GM21367 (cell line): ENCODE measurements around the gene SERPINE1.
"Not testable (repeated sequence)": the region's sequence is repeated elsewhere in the genome, so short reads cannot be mapped to it uniquely, and the experiment has no call there.

Experiments
- ATAC-seq: cut with Tn5 transposase; IDR thresholded peaks from one replicate; pipeline ENCODE4 v1.9.1; 2021; ENCODE audit not compliant: unreplicated experiment

Gene SERPINE1

DNA sequence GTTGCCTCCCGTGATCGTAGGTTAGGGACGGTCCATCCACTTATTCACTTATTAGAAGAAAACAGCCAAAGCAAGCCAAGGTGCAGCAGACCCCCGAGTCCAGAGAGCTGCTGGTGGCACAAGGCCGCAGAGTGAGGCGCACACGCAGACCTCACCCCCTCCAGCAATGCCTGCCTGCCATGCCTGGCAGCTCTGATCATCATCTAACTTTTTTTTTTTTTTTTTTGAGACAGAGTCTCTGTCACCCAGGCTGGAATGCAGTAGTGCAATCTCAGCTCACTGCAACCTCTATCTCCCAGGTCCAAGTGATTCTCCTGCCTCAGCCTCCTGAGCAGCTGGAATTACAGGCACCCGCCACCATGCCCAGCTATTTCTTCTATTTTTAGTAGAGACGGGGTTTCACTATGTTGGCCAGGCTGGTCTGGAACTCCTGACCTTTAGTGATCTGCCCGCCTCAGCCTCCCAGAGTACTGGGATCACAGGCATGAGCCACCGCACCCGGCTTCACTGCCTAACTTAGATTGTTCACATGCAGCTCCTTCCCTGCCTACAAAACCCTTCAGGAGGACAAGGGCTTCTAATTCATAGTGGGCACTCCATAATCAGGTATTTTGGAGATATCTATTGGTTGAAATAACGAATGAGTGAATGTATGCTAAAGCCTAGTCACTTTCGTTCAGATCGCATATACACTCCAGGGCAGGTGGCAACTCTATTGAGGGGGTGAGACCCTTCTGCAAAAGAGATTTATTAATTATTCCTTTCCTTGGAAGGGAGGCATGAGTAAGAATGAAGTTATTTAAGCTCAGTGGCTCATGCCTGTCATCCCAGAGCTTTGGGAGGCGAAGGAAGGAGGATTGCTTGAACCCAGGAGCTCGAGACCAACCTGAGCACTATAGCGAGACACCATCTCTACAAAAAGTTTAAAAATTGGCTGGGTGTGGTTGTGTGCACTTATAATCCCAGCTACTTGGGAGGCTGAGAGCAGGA is 25.8 kb upstream of the SERPINE1 start:
- ATAC-seq: no peak

DNA sequence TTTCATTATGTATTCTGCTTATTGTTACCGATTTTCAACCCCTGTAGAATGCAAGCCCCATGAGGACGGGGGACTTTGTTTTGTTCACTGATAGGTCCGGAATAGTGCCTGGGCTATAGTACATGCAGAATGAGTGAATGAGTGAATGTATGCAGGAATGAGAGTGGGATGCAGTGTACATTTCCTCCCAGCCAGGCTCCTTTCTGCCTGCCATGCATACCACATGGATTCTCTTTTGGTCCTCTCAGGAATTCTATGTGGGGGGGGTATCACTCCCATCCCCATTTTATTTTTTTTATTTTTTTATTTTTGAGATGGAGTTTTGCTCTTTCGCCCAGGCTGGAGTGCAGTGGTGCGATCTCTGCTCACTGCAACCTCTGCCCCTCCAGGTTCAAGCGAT is 24.9 kb upstream of the SERPINE1 start:
- no peak for ATAC-seq

DNA sequence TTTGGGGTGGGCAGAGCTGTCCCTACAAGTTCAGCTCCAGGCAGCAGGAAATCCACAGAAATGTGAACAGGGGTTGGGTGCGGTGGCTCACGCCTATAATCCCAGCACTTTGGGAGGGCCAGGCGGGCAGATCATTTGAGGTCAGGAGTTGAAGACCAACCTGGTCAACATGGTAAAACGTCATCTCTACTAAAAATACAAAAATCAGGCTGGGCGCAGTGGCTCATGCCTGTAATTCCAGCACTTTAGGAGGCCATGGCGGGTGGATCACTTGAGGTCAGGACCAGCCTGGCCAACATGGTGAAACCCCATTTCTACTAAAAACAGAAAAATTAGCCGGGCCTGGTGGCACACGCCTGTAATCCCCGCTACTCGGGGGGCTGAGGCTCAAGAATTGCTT is 23.2 kb upstream of the SERPINE1 start:
- not testable (repeated sequence) for ATAC-seq

DNA sequence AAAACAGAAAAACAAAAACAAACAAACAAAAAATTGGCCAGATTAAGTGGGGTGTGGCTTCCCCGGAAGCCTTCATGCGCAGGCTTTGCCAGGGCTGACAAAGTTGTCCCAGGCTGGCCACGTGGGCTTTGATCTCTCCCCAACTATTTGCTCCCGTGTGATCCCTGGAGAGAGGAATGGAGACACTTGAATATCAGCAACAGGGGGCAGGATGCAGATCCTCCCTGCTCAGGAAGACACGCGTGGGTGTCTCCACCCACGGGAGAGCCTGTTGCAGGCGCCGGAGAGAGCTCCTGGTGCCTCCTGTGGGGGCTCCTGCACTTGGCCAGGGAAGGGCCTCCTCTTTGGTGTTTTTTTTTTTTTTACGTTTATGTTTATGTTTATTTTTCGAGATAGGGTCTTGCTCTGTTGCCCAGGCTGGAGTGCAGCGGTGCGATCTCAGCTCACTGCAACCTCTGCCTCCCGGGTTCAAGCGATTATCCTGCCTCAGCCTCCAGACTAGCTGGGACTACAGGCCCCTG is 22.7 kb upstream of the SERPINE1 start:
- ATAC-seq: no peak

DNA sequence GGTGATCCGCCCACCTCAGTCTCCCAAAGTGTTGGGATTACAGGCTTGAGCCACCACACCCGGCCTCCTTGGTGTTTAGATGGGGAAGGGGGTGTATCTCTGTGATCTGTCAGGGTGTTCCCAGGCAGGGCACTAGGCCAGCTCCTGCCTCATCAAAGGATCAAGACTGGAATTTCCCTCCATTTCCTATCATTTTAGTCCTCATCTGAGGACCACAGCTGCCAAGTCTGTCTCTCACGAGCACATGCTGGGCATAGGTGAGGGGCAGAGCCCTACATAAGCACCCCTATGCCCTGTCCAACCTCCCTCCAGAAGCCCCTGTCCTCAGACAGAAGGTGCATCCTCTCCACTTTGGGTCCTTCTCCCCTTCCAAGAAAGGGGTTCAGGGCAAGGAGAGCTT is 22.1 kb upstream of the SERPINE1 start:
- no peak for ATAC-seq

DNA sequence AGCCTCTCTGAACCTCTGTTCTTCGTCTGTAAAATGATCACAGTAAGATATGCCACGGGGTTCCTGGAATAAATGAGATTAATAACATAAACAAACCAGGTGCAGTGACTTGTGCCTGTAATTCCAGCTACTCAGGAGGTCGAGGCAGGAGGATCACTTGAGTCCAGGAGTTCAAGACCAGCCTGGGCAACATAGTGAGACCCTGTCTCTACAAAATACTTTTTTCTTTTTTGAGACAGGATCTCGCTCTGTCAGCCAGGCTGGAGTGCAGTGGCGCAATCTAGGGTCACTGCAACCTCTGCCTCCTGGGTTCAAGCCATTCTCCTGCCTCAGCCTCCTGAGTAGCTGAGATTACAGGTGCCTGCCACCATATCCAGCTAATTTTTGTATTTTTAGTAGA is 21.7 kb upstream of the SERPINE1 start:
- ATAC-seq: not testable (repeated sequence)

DNA sequence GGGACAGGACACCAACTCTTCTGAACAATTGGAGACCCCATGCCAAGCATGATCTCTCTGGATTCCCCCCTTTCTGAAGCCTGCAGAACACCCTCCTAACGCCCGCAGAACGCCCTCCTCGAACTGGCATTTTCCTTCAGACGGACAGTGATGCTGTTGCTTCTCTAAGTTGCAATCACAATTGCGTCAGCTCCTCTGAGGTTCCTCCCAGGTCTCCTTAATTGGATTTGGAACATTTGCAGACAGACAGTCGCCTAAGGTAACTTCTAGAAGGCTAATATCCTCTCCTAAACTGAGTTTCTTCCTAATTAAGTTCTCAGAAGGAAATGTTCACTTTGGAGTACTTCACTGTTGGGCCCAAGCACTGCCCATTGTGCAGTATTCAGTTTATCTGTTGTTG is 20.5 kb upstream of the SERPINE1 start:
- no peak for ATAC-seq

DNA sequence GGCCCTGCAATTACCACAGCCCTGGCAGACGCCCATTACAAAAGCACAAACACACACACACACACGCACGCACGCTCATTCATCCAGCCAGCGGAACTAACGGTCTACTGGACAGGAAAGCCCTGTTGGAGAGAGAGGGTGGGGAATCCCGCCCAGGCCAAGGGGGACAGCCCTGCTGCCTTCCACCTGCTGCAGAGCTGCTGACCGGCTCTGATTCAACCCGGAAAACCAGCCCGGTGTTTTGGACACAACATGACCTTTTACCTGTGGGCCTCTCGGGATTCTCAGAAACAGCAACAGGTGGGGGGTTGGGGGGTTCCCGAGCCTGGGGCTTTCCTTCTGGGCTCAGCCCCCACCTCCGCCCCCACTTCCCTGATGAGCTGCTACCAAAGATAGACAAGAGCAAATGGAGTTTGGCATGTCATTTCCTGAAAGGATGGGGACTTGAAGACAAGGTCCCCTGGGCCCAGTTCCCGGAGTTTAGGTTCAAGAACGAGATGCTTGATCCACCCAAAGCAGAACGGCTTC is 18.5 kb upstream of the SERPINE1 start:
- no peak for ATAC-seq

DNA sequence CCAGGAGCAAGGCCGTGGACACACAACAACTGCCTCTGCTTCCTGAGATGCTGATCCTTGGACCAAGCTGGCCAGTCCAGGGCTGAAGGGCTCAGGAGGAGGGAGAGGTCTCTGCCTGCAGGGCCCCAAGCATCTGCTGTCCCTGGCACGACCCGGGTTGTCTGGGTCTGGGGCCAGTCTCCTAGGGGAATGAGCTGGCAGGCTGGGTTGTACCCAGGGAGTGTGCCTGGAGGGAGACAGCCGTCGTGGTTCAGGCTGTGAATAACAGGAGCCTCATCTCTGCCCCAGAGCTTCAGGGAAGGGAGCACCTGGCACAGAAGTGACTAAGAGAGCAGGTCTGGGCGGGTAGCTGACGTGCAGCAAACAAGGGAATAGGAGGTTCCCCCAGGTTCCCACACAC is 17.9 kb upstream of the SERPINE1 start:
- ATAC-seq: no peak

DNA sequence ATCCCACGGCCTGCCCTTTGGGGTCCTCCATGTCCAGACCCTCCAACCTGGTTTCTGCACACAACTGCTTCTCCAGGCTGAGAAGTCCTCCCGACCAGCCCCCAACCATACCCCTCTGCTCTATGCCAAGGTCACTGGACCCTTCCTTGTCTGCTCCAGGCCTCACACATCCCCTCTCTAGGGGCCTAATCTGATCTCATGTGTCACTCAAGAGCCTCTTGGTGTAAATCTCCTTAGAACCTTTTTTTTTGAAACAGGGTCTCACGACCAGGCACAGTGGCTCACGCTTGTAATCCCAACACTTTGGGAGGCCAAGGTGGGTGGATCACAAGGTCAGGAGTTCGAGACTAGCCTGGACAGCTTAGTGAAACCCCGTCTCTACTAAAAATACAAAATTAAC is 17.5 kb upstream of the SERPINE1 start:
- no peak for ATAC-seq

DNA sequence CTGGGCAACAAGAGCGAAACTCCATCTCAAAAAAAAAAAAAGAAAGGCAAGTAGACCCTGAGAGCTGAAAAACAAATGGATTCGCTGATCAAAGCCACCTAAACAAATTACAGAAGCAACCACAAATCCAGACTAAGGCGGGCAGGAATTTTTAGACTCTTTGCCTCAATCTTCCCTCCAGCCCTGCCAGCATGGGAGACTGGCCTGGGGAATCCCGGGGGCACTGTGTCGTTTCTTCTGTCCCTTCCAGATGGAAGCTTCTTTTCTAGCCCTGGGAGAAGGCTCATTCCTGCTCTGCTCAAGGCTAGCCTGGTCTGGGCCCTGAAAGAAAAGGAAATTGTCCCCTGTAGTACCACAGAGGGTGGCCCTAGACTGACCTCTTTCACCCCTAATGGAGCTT is 15.6 kb upstream of the SERPINE1 start:
- no peak for ATAC-seq

DNA sequence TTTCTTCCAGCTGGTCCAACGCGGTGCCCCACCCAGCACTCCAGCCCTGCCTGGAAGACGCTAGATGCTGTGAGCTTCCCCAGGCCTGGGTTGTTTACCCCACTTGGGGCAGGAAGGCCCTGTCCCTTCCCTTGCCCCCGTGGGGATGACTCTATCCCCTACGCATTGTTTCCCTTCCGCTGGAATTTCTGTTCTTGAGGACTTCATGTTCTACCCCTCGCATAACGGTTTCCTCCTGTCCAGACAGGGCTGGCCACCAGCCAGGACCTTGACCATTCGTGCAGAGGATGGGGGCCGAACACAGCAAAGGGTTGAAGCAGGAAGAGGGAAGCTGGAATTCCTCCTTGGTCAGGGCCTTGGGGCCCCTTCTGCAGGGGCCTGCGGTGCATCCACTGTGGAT is 14.7 kb upstream of the SERPINE1 start:
- ATAC-seq: no peak

DNA sequence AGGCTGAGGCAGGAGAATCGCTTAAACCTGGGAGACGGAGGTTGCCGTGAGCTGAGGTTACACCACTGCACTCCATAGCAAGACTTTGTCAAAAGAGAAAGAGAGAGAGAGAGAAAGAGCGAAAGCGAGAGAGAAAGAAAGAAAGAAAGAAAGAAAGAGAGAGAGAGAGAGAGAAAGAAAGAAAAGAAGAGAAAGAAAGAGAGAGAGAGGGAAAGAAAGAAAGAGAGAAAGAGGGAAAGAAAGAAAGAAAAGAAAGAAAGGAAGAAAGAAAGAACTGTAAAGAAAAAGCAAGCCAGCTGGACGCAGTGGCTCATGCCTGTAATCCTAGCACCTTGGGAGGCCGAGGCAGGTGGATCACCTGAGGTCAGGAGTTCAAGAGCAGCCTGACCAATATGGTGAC is 13.8 kb upstream of the SERPINE1 start:
- ATAC-seq: not testable (repeated sequence)

DNA sequence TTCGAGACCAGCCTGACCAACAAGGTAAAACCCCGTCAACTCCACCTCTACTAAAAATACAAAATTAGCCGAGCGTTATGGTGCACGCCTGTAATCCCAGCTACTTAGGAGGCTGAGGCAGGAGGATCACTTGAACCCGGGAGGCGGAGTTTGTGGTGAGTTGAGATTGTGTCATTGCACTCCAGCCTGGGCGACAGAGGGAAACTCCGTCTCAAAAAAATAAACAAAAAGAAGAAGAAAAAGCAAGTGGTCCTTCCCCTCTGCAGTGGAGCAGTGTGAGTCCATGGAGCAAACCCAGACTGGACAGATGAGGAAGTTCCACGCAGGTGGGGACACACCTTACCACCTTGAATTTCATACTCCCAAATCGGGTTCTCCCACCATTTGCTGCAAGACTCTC is 13.1 kb upstream of the SERPINE1 start:
- ATAC-seq: no peak

DNA sequence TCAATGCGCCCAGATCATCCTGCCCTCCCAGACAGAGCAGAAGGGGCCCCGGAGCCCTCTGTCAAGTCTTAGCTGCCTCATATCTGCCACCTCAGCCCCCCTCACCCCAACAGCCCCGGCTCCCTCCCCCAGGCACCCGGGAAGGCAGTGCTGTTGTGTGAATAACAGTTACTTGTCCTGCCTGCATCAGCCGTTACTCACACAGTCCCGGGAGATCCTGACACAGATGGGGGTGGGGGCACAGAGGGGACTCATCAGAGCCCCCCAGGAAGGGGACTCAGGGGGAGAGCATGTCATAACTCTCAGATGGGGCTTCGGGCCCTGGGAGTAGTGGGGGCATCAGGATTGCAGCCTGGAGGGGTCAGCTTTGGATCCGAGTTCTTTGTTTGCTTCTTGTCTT is 12.4 kb upstream of the SERPINE1 start:
- no peak for ATAC-seq

DNA sequence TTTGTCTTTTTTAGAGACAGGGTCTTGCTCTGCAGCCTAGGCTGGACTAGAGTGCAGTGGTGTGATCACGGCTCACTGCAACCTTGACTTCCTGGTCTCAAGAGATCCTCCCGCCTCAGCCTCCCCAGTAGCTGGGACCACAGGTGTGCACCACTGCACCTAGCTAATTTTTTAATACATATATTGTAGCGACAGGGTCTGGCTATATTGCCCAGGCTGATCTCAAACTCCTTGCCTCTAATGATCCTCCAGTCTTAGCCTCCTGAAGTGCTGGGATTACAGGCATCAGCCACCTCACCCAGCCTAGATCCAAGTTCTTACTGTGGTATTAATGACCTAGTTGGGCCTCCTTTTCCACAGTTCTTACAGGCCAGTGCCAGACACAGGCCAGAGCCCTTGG is 11.7 kb upstream of the SERPINE1 start:
- ATAC-seq: no peak

DNA sequence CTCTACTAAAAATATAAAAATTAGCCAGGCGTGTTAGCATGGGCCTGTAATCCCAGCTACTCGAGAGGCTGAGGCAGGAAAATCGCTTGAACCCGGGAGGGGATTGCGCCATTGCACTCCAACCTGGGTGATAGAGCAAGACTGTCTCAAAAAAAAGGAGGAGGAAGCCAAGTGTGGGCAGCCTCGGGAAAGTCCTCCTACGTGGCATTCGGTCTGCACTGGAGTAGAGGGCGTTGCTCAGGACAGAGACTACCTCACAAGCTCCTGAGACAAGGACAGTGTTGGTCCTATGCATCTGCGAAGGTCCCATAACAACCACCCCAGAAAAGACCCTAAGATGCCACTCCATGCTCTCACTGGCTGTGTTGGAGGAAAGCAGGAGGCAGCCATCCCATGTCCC is 10.0 kb upstream of the SERPINE1 start:
- ATAC-seq: no peak

DNA sequence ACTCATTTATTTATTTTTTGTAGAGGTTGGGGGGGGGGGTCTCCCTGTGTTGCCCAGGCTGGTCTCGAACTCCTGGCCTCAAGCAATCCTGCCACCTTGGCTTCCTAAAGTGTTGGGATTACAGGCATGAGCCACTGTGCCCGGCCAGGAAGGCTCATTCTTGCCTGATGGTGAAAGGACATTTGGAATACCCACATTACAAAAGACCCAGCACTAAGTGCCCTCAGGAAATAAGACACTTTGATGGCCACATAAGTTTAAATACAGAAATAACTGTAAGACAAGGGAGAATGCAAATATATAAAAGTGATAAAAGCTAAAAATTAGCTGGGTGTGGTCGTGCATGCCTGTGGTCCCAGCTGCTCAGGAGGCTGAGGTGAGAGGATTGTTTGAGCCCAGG is 8.0 kb upstream of the SERPINE1 start:
- no peak for ATAC-seq

DNA sequence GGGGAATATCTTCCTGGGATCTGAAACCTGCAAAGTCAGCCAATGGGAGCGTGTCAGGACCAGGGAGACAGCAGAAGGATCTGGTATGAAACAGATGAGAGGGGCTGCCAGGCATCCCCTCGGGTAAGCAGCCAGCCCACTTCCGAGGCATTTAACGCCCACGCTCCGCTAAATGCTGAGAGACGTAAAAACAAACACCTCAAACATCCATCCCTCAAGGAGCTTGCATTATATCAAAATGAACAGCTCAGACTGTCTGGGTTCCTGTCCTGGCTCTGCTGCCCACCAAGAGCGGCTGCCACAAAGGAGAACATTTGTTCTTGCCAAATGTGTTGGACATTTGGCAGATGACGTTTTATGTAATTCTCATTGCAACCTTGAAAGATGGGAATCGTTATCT is 7.0 kb upstream of the SERPINE1 start:
- ATAC-seq: no peak

DNA sequence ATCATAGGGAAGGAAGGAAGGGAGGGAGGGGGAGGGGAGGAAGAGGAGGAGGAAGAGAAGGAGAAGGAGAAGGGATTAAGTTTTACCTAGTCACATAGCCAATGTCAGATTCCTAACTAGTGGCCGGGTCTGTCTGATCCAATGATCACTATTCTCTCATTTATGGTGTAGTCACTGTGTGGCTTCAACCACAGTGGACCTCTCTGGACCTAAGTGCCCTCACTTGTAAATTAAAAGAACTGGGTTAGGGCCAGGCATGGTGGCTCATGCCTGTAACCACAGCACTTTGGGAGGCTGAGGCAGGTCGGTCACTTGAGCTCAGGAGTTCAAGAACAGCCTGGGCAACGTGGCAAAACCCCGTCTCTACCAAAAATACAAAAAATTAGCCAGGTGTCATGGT is 6.6 kb upstream of the SERPINE1 start:
- ATAC-seq: no peak

DNA sequence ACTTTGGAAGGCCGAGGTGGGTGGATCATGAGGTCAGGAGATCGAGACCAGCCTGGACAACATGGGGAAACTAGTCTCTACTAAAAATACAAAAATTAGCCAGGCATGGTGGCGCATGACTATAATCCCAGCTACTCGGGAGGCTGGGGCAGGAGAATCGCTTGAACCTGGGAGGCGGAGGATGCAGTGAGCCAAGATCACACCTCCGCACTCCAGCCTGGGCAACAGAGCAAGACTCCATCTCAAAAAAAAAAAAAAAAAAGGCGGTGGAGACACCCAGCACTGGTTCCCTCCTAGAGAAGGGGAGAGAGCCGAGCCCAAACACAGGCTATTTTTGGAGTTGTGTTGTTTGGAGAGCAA is 5.3 kb upstream of the SERPINE1 start:
- not testable (repeated sequence) for ATAC-seq
